GM23338 (cell line): ENCODE results near the gene CDC25B.

Source experiments
- STAT1 ChIP-seq: IDR thresholded peaks from one replicate; pipeline ENCODE4 v1.6.1; 2016; ENCODE audit warnings: antibody characterized with exemption; ENCODE audit not compliant: unreplicated experiment
- TF ChIP-seq, protein P1 (sequence below), 2 experiments: fragments of 200-600 bp in 1 of 2; sonication (generic) in 1 of 2; conservative IDR thresholded peaks; 2 replicates each; pipeline versions ENCODE4 v1.5.1 to v1.6.1; 2016 to 2017; ENCODE audit warnings: antibody characterized with exemption in 2 of 2, low read depth in 2 of 2, mild to moderate bottlenecking in 2 of 2, moderate library complexity in 1 of 2
- TF ChIP-seq, protein P2 (sequence below): IDR thresholded peaks from 2 replicates; pipeline ENCODE4 v1.6.1; 2016; ENCODE audit warnings: antibody characterized with exemption
- TF ChIP-seq, protein P3 (sequence below): IDR thresholded peaks from one replicate; pipeline ENCODE4 v1.6.1; 2018; ENCODE audit warnings: antibody characterized with exemption; ENCODE audit not compliant: unreplicated experiment

DNA sequence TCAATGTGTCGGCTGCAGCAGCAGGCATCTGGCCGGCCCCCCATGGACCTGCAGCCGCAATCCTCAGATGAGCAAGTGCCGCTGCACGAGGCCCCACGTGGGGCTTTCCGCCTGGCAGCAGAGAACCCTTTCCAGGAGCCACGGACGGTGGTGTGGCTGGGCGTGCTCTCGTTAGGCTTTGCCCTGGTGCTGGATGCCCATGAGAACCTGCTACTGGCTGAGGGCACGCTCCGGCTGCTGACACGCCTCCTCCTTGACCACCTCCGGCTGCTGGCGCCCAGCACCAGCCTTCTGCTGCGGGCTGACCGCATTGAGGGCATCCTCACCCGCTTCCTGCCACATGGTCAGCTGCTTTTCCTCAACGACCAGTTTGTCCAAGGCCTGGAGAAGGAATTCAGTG lies 27.8 kb downstream of the CDC25B start:
- TF ChIP-seq, protein P1, sequence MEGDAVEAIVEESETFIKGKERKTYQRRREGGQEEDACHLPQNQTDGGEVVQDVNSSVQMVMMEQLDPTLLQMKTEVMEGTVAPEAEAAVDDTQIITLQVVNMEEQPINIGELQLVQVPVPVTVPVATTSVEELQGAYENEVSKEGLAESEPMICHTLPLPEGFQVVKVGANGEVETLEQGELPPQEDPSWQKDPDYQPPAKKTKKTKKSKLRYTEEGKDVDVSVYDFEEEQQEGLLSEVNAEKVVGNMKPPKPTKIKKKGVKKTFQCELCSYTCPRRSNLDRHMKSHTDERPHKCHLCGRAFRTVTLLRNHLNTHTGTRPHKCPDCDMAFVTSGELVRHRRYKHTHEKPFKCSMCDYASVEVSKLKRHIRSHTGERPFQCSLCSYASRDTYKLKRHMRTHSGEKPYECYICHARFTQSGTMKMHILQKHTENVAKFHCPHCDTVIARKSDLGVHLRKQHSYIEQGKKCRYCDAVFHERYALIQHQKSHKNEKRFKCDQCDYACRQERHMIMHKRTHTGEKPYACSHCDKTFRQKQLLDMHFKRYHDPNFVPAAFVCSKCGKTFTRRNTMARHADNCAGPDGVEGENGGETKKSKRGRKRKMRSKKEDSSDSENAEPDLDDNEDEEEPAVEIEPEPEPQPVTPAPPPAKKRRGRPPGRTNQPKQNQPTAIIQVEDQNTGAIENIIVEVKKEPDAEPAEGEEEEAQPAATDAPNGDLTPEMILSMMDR (conservative IDR thresholded peaks at IDR 0.05; ENCODE audit: low read depth in 2 of 2): no peak
- TF ChIP-seq, protein P2, sequence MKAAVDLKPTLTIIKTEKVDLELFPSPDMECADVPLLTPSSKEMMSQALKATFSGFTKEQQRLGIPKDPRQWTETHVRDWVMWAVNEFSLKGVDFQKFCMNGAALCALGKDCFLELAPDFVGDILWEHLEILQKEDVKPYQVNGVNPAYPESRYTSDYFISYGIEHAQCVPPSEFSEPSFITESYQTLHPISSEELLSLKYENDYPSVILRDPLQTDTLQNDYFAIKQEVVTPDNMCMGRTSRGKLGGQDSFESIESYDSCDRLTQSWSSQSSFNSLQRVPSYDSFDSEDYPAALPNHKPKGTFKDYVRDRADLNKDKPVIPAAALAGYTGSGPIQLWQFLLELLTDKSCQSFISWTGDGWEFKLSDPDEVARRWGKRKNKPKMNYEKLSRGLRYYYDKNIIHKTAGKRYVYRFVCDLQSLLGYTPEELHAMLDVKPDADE: no peak
- TF ChIP-seq, protein P3, sequence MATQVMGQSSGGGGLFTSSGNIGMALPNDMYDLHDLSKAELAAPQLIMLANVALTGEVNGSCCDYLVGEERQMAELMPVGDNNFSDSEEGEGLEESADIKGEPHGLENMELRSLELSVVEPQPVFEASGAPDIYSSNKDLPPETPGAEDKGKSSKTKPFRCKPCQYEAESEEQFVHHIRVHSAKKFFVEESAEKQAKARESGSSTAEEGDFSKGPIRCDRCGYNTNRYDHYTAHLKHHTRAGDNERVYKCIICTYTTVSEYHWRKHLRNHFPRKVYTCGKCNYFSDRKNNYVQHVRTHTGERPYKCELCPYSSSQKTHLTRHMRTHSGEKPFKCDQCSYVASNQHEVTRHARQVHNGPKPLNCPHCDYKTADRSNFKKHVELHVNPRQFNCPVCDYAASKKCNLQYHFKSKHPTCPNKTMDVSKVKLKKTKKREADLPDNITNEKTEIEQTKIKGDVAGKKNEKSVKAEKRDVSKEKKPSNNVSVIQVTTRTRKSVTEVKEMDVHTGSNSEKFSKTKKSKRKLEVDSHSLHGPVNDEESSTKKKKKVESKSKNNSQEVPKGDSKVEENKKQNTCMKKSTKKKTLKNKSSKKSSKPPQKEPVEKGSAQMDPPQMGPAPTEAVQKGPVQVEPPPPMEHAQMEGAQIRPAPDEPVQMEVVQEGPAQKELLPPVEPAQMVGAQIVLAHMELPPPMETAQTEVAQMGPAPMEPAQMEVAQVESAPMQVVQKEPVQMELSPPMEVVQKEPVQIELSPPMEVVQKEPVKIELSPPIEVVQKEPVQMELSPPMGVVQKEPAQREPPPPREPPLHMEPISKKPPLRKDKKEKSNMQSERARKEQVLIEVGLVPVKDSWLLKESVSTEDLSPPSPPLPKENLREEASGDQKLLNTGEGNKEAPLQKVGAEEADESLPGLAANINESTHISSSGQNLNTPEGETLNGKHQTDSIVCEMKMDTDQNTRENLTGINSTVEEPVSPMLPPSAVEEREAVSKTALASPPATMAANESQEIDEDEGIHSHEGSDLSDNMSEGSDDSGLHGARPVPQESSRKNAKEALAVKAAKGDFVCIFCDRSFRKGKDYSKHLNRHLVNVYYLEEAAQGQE: no peak
- TF ChIP-seq STAT1: no peak
